HG03159 (cell line): ENCODE measurements around the gene ALOX15B.

Source experiments
- ATAC-seq: cut with Tn5 transposase; IDR thresholded peaks from one replicate; pipeline ENCODE4 v1.9.1; 2021; ENCODE audit warnings: mild to moderate bottlenecking, moderate library complexity; ENCODE audit not compliant: unreplicated experiment

Gene ALOX15B

GRCh38 chr17:8039611-8040168 lies 831 bp downstream of the ALOX15B start:
- ATAC-seq, result no peak

- no peak for ATAC-seq
Measured at GRCh38 chr17:8041249-8041928, 2.5 kb downstream of the ALOX15B start.

- ATAC-seq, result no peak
Measured at GRCh38 chr17:8041979-8042378, 3.1 kb downstream of the ALOX15B start.

- ATAC-seq, result no peak
Measured at GRCh38 chr17:8044819-8045810, 6.3 kb downstream of the ALOX15B start.

GRCh38 chr17:8046306-8046928 lies 7.6 kb downstream of the ALOX15B start:
- no peak for ATAC-seq

- ATAC-seq, result no peak
Measured at GRCh38 chr17:8046929-8047768, 8.3 kb downstream of the ALOX15B start.

GRCh38 chr17:8047769-8048110 lies 8.9 kb downstream of the ALOX15B start:
- no peak for ATAC-seq

GRCh38 chr17:8048236-8048635 lies 9.4 kb downstream of the ALOX15B start:
- no peak for ATAC-seq

GRCh38 chr17:8048736-8049135 lies 9.9 kb downstream of the ALOX15B start:
- no peak for ATAC-seq

- ATAC-seq, result no peak
Measured at GRCh38 chr17:8051831-8052230, 13.0 kb downstream of the ALOX15B start.

GRCh38 chr17:8052256-8053252 lies 13.7 kb downstream of the ALOX15B start:
- ATAC-seq, result no peak

GRCh38 chr17:8053600-8053999 lies 14.7 kb downstream of the ALOX15B start:
- no peak for ATAC-seq

GRCh38 chr17:8055851-8056231 lies 17.0 kb downstream of the ALOX15B start:
- no peak for ATAC-seq

GRCh38 chr17:8056232-8056975 lies 17.5 kb downstream of the ALOX15B start:
- ATAC-seq, result no peak

- no peak for ATAC-seq
Measured at GRCh38 chr17:8056976-8057625, 18.2 kb downstream of the ALOX15B start.

- ATAC-seq, result no peak
Measured at GRCh38 chr17:8057691-8058114, 18.8 kb downstream of the ALOX15B start.

- no peak for ATAC-seq
Measured at GRCh38 chr17:8059131-8059530, 20.3 kb downstream of the ALOX15B start.

- no peak for ATAC-seq
Measured at GRCh38 chr17:8060274-8060673, 21.4 kb downstream of the ALOX15B start.
